Right lobe of liver (tissue), 4 donors: ENCODE data around the gene DCST2.

Source experiments
- POLR2A ChIP-seq: fragments of 450-650 bp; IDR thresholded peaks from one replicate; pipeline ENCODE4 v1.6.1; 2017; ENCODE audit warnings: antibody characterized with exemption, mild to moderate bottlenecking
- TF ChIP-seq, protein P1 (sequence below), 4 donors: fragments of 200-600 bp in 3 of 4; fragments of 450-650 bp in 1 of 4; IDR thresholded peaks; one replicate each; pipeline versions ENCODE4 v1.5.1 to v1.8.0; 2016 to 2022; ENCODE audit warnings: antibody characterized with exemption in 4 of 4, mild to moderate bottlenecking in 2 of 4
- donor health status: DM: no; HTN: no; CAD: no.
- donor health status: DM: no; HTN: no; CAD: no.
- donor health status: DM: no; HTN: yes; CAD: no.

DNA sequence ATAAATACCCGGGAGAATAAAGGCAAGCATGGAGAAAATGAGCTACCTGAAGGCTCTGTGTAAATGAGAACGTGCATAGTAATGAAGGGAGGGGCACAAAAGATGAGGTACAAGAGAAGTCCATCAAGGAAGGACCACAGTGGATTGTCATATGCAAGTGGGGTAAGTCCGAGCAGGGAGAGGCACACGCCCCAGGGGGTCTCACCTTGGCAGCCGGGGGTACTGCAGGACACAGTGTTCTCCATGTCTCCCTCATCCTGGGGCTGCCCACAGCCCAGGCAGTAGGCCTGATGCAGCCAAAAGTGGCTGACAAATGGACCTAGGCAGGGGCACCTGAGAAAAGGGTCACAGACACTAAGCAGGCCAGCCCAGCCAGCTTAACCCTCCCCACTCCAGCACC, 10.0 kb downstream of the DCST2 start:
- no peak for TF ChIP-seq POLR2A
- TF ChIP-seq, protein P1, sequence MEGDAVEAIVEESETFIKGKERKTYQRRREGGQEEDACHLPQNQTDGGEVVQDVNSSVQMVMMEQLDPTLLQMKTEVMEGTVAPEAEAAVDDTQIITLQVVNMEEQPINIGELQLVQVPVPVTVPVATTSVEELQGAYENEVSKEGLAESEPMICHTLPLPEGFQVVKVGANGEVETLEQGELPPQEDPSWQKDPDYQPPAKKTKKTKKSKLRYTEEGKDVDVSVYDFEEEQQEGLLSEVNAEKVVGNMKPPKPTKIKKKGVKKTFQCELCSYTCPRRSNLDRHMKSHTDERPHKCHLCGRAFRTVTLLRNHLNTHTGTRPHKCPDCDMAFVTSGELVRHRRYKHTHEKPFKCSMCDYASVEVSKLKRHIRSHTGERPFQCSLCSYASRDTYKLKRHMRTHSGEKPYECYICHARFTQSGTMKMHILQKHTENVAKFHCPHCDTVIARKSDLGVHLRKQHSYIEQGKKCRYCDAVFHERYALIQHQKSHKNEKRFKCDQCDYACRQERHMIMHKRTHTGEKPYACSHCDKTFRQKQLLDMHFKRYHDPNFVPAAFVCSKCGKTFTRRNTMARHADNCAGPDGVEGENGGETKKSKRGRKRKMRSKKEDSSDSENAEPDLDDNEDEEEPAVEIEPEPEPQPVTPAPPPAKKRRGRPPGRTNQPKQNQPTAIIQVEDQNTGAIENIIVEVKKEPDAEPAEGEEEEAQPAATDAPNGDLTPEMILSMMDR (IDR thresholded peaks at IDR 0.05), result no peak
